ENCODE results near the gene AXDND1.
"Not testable (repeated sequence)": the region's sequence is repeated elsewhere in the genome, so short reads cannot be mapped to it uniquely, and the experiment has no call there.

The AXDND1 gene

GRCh38 chr1:179490611-179491010 is 124.8 kb downstream of the AXDND1 start:
- no peak for DNase-seq

- DNase-seq: no peak
These were observed 127.6 kb downstream of the AXDND1 start for GRCh38 chr1:179493323-179493722.

GRCh38 chr1:179506199-179506598 is 140.4 kb downstream of the AXDND1 start:
- DNase-seq: no peak

- no peak for DNase-seq
These were observed 143.6 kb downstream of the AXDND1 start for GRCh38 chr1:179509384-179509783.

- no peak for DNase-seq
These were observed 144.3 kb downstream of the AXDND1 start for GRCh38 chr1:179510038-179510437.

- no peak for DNase-seq
These were observed 151.4 kb downstream of the AXDND1 start for GRCh38 chr1:179516976-179517705.

- DNase-seq: not testable (repeated sequence)
These were observed 152.8 kb downstream of the AXDND1 start for GRCh38 chr1:179518544-179518943.

- DNase-seq: no peak
These were observed 163.9 kb downstream of the AXDND1 start for GRCh38 chr1:179529482-179530195.

- no peak for DNase-seq
These were observed 164.6 kb downstream of the AXDND1 start for GRCh38 chr1:179530352-179530751.

- no peak for DNase-seq
These were observed 176.0 kb downstream of the AXDND1 start for GRCh38 chr1:179541774-179542173.

- DNase-seq: no peak
These were observed 179.6 kb downstream of the AXDND1 start for GRCh38 chr1:179545321-179545720.

- DNase-seq: no peak
These were observed 181.3 kb downstream of the AXDND1 start for GRCh38 chr1:179547021-179547535.

GRCh38 chr1:179548666-179549367 is 183.0 kb downstream of the AXDND1 start:
- no peak for DNase-seq

GRCh38 chr1:179549368-179549700 is 183.6 kb downstream of the AXDND1 start:
- DNase-seq: no peak

GRCh38 chr1:179550746-179551682 is 185.2 kb downstream of the AXDND1 start:
- DNase-seq: no peak

- no peak for DNase-seq
These were observed 188.7 kb downstream of the AXDND1 start for GRCh38 chr1:179554427-179554826.

- DNase-seq: no peak
These were observed 192.3 kb downstream of the AXDND1 start for GRCh38 chr1:179558078-179558477.

- DNase-seq: no peak
These were observed 209.9 kb downstream of the AXDND1 start, which contains the start of gene NPHS2 for GRCh38 chr1:179575497-179576314. TSS of gene NPHS2 (minus strand) at chr1:179575948. CDS start at chr1:179575864, 84 bp downstream.

- no peak for DNase-seq
These were observed 210.7 kb downstream of the AXDND1 start for GRCh38 chr1:179576509-179576908.

GRCh38 chr1:179583771-179584320 is 218.1 kb downstream of the AXDND1 start:
- no peak for DNase-seq

Data from NCI-H2029 (cell line).